SK-N-SH treated with all-trans-retinoic acid at 6 μM for 48 hours (cell line): ENCODE results near the gene NEGR1.

Experiments
- ATAC-seq: fragments of 200-7000 bp; cut with Tn5 transposase; 3 replicates; pipeline ENCODE4 v1.9.1; 2020; ENCODE audit warnings: mild to moderate bottlenecking, moderate library complexity
- ARNTL ChIP-seq: fragments of 450-650 bp; formaldehyde crosslinking; IDR thresholded peaks from 2 replicates; pipeline ENCODE4 v1.5.0; 2020; ENCODE audit warnings: low read depth, mild to moderate bottlenecking, moderate library complexity, borderline replicate concordance
- CREB5 ChIP-seq: fragments of 250-450 bp; sonication (Bioruptor Pico); IDR thresholded peaks from 2 replicates; pipeline ENCODE4 v1.5.1; 2020; ENCODE audit warnings: low read depth, mild to moderate bottlenecking, moderate library complexity
- CSRNP3 ChIP-seq: fragments of 250-450 bp; sonication (Bioruptor Pico); IDR thresholded peaks from 2 replicates; pipeline ENCODE4 v1.5.1; 2021; ENCODE audit warnings: mild to moderate bottlenecking, moderate library complexity
- ESRRG ChIP-seq: fragments of 250-450 bp; sonication (Bioruptor Pico); IDR thresholded peaks from 2 replicates; pipeline ENCODE4 v1.6.1; 2021; ENCODE audit warnings: mild to moderate bottlenecking
- GLIS3 ChIP-seq: fragments of 250-450 bp; sonication (Bioruptor Pico); IDR thresholded peaks from 2 replicates; pipeline ENCODE4 v1.5.0; 2020; ENCODE audit warnings: mild to moderate bottlenecking, moderate library complexity
- ISL1 ChIP-seq: fragments of 250-450 bp; sonication (Bioruptor Pico); IDR thresholded peaks from 2 replicates; pipeline ENCODE4 v2.1.2; 2022; ENCODE audit warnings: mild to moderate bottlenecking, moderate library complexity
- OSR1 ChIP-seq: fragments of 250-450 bp; sonication (Bioruptor Pico); IDR thresholded peaks from 2 replicates; pipeline ENCODE4 v1.8.0; 2022; ENCODE audit warnings: moderate library complexity, mild to moderate bottlenecking, inconsistent platforms
- PATZ1 ChIP-seq: fragments of 250-450 bp; sonication (Bioruptor Pico); IDR thresholded peaks from 2 replicates; pipeline ENCODE4 v1.8.0; 2020; ENCODE audit warnings: mild to moderate bottlenecking, moderate library complexity, borderline replicate concordance
- POU6F1 ChIP-seq: fragments of 250-450 bp; sonication (Bioruptor Pico); IDR thresholded peaks from 2 replicates; pipeline ENCODE4 v1.8.0; 2021; ENCODE audit warnings: low read depth, mild to moderate bottlenecking, moderate library complexity, borderline replicate concordance
- PPARA ChIP-seq: fragments of 250-450 bp; sonication (Bioruptor Pico); IDR thresholded peaks from 2 replicates; pipeline ENCODE4 v1.5.0; 2020; ENCODE audit warnings: mild to moderate bottlenecking, borderline replicate concordance
- RARB ChIP-seq: fragments of 250-450 bp; sonication (Bioruptor Pico); IDR thresholded peaks from 2 replicates; pipeline ENCODE4 v1.8.0; 2021; ENCODE audit warnings: mild to moderate bottlenecking, moderate library complexity
- SNAI2 ChIP-seq: fragments of 250-450 bp; sonication (Bioruptor Pico); IDR thresholded peaks from 2 replicates; pipeline ENCODE4 v1.5.0; 2020; ENCODE audit warnings: mild to moderate bottlenecking, moderate library complexity
- TOX ChIP-seq: fragments of 250-450 bp; sonication (Bioruptor Pico); IDR thresholded peaks from 2 replicates; pipeline ENCODE4 v1.8.0; 2021; ENCODE audit warnings: mild to moderate bottlenecking, moderate library complexity, borderline replicate concordance
- TSHZ2 ChIP-seq: fragments of 250-450 bp; sonication (Bioruptor Pico); IDR thresholded peaks from 2 replicates; pipeline ENCODE4 v1.5.0; 2020; ENCODE audit warnings: mild to moderate bottlenecking, moderate library complexity
- ZC3H10 ChIP-seq: fragments of 250-450 bp; sonication (Bioruptor Pico); IDR thresholded peaks from 2 replicates; pipeline ENCODE4 v1.5.1; 2021; ENCODE audit warnings: mild to moderate bottlenecking, moderate library complexity
- ZFP3 ChIP-seq: fragments of 250-450 bp; sonication (Bioruptor Pico); IDR thresholded peaks from 2 replicates; pipeline ENCODE4 v1.5.0; 2020; ENCODE audit warnings: mild to moderate bottlenecking, moderate library complexity
- ZFP30 ChIP-seq: fragments of 450-650 bp; formaldehyde crosslinking; IDR thresholded peaks from 2 replicates; pipeline ENCODE4 v1.5.0; 2022; ENCODE audit warnings: mild to moderate bottlenecking, moderate library complexity
- ZNF565 ChIP-seq: fragments of 450-650 bp; formaldehyde crosslinking; conservative IDR thresholded peaks from 2 replicates; pipeline ENCODE4 v1.5.0; 2020; ENCODE audit warnings: low read depth, mild to moderate bottlenecking, moderate library complexity
- ZNF70 ChIP-seq: fragments of 450-650 bp; formaldehyde crosslinking; IDR thresholded peaks from 2 replicates; pipeline ENCODE4 v1.5.0; 2020; ENCODE audit warnings: mild to moderate bottlenecking, moderate library complexity
- ZNF8 ChIP-seq: fragments of 450-650 bp; formaldehyde crosslinking; IDR thresholded peaks from 2 replicates; pipeline ENCODE4 v1.5.0; 2020; ENCODE audit warnings: mild to moderate bottlenecking, moderate library complexity

The NEGR1 gene

GRCh38 chr1:71625004-71625403, 657.3 kb downstream of the NEGR1 start:
- TF ChIP-seq PATZ1 (CRISPR knock-in tag) (no peak), ZFP3 (CRISPR knock-in tag) (no peak), CREB5 (CRISPR knock-in tag) (no peak)

GRCh38 chr1:71623888-71624287, 658.5 kb downstream of the NEGR1 start:
- TF ChIP-seq ESRRG (no peak), TSHZ2 (no peak), TOX (CRISPR knock-in tag) (no peak), ZNF565 (CRISPR knock-in tag) (no peak), ZFP3 (CRISPR knock-in tag) (no peak), PPARA (no peak), POU6F1 (no peak), PATZ1 (CRISPR knock-in tag) (no peak), ARNTL (no peak), ZC3H10 (CRISPR knock-in tag) (no peak), CREB5 (CRISPR knock-in tag) (no peak), OSR1 (CRISPR knock-in tag) (no peak), ZNF8 (no peak), SNAI2 (CRISPR knock-in tag) (no peak), CSRNP3 (CRISPR knock-in tag) (no peak), RARB (CRISPR knock-in tag) (no peak), ZFP30 (CRISPR knock-in tag) (no peak), ISL1 (CRISPR knock-in tag) (no peak), GLIS3 (no peak), ZNF70 (CRISPR knock-in tag) (no peak)
- ATAC-seq = no peak

More at GRCh38 chr1:71625004-71625403, 657.3 kb downstream of the NEGR1 start:
- ATAC-seq = no peak
